Activated naive CD4-positive, alpha-beta T cell treated with anti-CD3 and anti-CD28 coated beads, Interleukin-2, amount 10 ng/mL, durations not matched to agents 7 days and 5 days (primary cell): ENCODE measurements around the gene ELP2.

ENCODE experiments used
- CTCF ChIA-PET: fragments of 350-600 bp; sonication (Branson Sonifier 250); formaldehyde crosslinking; loops from one replicate; lab custom pipeline; 2021; ENCODE audit warnings: antibody characterized with exemption; lab: Charles Lee
- DNase-seq: peaks from one replicate; pipeline ENCODE4 v3.0.0-alpha.2; 2020
- H3K27ac Mint-ChIP-seq: one replicate; pipeline ENCODE4 v1.8.0; 2021; ENCODE audit warnings: mild to moderate bottlenecking, moderate library complexity, mixed read lengths
- H3K27me3 Mint-ChIP-seq: one replicate; pipeline ENCODE4 v1.8.0; 2021; ENCODE audit warnings: mild to moderate bottlenecking, mixed read lengths
- H3K36me3 Mint-ChIP-seq: one replicate; pipeline ENCODE4 v1.8.0; 2021; ENCODE audit warnings: mixed read lengths
- H3K4me1 Mint-ChIP-seq: one replicate; pipeline ENCODE4 v1.8.0; 2021; ENCODE audit warnings: mixed read lengths
- H3K4me3 Mint-ChIP-seq: one replicate; pipeline ENCODE4 v1.8.0; 2021; ENCODE audit warnings: mild to moderate bottlenecking, moderate library complexity, mixed read lengths
- H3K9me3 Mint-ChIP-seq: one replicate; pipeline ENCODE4 v1.8.0; 2021; ENCODE audit warnings: mixed read lengths

Gene ELP2

GRCh38 chr18:36215577-36215976 is 85.9 kb downstream of the ELP2 start:
- Mint-ChIP-seq H3K27ac (no peak overlapping the region), H3K4me3 (no peak overlapping the region), H3K9me3 (no peaks in the 10 kb centered on the region), H3K4me1 (no peaks in the 10 kb centered on the region), H3K36me3 (no peaks in the 10 kb centered on the region), H3K27me3 (peaks cover 9% of the 10 kb centered on the region)
- no peak for DNase-seq
- CTCF ChIA-PET = no interaction called here

- Mint-ChIP-seq H3K27me3 (peaks cover 5% of the 10 kb centered on the region), H3K4me1 (no peaks in the 10 kb centered on the region), H3K36me3 (no peaks in the 10 kb centered on the region), H3K4me3 (no peak overlapping the region), H3K9me3 (no peaks in the 10 kb centered on the region), H3K27ac (no peak overlapping the region)
- CTCF ChIA-PET = no interaction called here
- DNase-seq = no peak
These were observed 87.6 kb downstream of the ELP2 start for GRCh38 chr18:36217348-36217747.

- Mint-ChIP-seq H3K27me3 (peaks cover 4% of the 10 kb centered on the region), H3K36me3 (no peaks in the 10 kb centered on the region), H3K27ac (no peak overlapping the region), H3K9me3 (peaks cover 25% of the 10 kb centered on the region), H3K4me3 (no peak overlapping the region), H3K4me1 (no peaks in the 10 kb centered on the region)
- no peak for DNase-seq
- CTCF ChIA-PET = interaction anchor here (1.0 kb wide), 1 partner anchor 136 kb away, joined by 4 read pairs; no protein-coding TSS in a partner anchor
These were observed 99.5 kb downstream of the ELP2 start for GRCh38 chr18:36229188-36229587.
